ENCODE measurements around the gene TBXT.

The TBXT gene

GRCh38 chr6:166195860-166196238, 28.2 kb upstream of the TBXT start (continued):
- no peak for TF ChIP-seq PATZ1 (tag by site-specific recombination; IDR thresholded peaks at IDR 0.05)

DNA sequence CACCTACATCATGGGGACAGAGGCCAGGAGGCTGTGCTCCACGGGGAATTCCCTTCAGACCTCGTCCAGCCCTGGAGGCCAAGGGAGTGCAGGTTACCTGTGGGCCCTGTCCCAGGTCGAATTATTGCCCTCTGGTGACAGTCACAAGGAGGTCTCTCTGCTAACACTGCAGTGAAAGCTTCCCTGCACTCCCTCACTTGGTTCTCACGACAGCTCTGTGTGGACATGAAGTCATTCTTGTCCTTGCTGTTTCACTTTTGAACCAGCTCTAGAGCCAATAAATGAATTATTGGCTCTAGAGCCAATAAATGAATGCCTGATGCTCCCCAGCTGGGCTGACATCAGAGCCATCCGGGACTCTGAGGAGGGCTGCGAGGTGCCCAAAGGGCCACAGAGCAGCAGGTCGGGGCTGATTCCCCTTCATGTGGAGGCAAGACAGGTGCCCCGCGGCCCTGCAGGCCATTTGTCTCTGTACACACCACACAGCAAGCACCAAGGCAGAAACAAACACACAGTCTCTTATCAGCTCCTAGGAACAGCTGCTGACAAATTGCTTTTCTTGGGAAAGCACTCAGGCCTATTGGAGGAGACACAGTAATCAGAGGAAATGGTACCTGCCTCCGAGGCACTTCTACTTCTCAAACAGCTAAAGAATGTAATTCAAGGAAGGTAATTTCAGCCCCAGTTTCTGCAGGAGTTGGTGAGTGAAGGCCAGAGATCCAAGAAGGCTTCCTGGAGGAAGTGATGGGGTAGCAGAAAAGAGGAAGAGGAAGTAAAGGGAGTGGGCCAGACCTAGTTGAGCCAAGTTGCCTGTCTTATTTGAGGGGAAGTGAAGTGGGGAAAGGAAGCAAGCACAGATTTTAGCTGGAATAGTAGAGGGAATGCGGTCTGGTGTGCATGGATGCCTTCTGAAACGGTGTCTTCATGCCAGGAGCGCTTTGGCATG, 27.5 kb upstream of the TBXT start:
- no peaks in the 10 kb centered on the region for H3K9me3 ChIP-seq (ENCODE audit: control insufficient read depth, insufficient read depth, low read depth, low read length)
- CTCF ChIA-PET, result interaction anchor here (1.2 kb wide), 1 partner anchor 38 kb away, joined by 3 read pairs; no protein-coding TSS in a partner anchor
- peaks cover 4% of the 10 kb centered on the region for H3K4me1 ChIP-seq (ENCODE audit: control insufficient read depth, insufficient read depth, low read length)
- TF ChIP-seq ZSCAN4 (tag by site-specific recombination; IDR thresholded peaks at IDR 0.05) (no peak), PRDM4 (tag by site-specific recombination; IDR thresholded peaks at IDR 0.05) (no peak), ZNF580 (tag by site-specific recombination; IDR thresholded peaks at IDR 0.05) (peak; percentile 72; the same call in 1 of the 2 replicates), ZIC2 (tag by site-specific recombination; IDR thresholded peaks at IDR 0.05) (peak; percentile 87), ZNF654 (tag by site-specific recombination; IDR thresholded peaks at IDR 0.05; ENCODE audit: low read depth) (no peak), FEZF1 (tag by site-specific recombination; IDR thresholded peaks at IDR 0.05) (peak; percentile 49; the same call in 1 of the 2 replicates), GLIS1 (tag by site-specific recombination; IDR thresholded peaks at IDR 0.05) (peak; percentile 70; the same call in 1 of the 2 replicates), TRIM28 (IDR thresholded peaks at IDR 0.05; ENCODE audit: borderline replicate concordance, low read length) (peak; percentile 84)
- TF ChIP-seq, protein P1, sequence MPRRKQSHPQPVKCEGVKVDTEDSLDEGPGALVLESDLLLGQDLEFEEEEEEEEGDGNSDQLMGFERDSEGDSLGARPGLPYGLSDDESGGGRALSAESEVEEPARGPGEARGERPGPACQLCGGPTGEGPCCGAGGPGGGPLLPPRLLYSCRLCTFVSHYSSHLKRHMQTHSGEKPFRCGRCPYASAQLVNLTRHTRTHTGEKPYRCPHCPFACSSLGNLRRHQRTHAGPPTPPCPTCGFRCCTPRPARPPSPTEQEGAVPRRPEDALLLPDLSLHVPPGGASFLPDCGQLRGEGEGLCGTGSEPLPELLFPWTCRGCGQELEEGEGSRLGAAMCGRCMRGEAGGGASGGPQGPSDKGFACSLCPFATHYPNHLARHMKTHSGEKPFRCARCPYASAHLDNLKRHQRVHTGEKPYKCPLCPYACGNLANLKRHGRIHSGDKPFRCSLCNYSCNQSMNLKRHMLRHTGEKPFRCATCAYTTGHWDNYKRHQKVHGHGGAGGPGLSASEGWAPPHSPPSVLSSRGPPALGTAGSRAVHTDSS (tag by site-specific recombination; IDR thresholded peaks at IDR 0.05), result no peak
- TF ChIP-seq, protein P2, sequence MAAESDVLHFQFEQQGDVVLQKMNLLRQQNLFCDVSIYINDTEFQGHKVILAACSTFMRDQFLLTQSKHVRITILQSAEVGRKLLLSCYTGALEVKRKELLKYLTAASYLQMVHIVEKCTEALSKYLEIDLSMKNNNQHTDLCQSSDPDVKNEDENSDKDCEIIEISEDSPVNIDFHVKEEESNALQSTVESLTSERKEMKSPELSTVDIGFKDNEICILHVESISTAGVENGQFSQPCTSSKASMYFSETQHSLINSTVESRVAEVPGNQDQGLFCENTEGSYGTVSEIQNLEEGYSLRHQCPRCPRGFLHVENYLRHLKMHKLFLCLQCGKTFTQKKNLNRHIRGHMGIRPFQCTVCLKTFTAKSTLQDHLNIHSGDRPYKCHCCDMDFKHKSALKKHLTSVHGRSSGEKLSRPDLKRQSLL (tag by site-specific recombination; IDR thresholded peaks at IDR 0.05), result peak; percentile 78
- POLR2A ChIA-PET, result no interaction called here
- no peak overlapping the region for H3K4me3 ChIP-seq (ENCODE audit: low read depth, low read length)
- H3K36me3 ChIP-seq (ENCODE audit: control insufficient read depth in 2 of 2, insufficient read depth in 1 of 2, low read length in 2 of 2), result no peaks in the 10 kb centered on the region
- no peak overlapping the region for H3K27ac ChIP-seq (ENCODE audit: extremely low read depth, low read depth, low read length)

GRCh38 chr6:166192557-166192956, 24.9 kb upstream of the TBXT start:
- Histone ChIP-seq H3K4me3 (ENCODE audit: low read depth, low read length) (no peak overlapping the region), H3K4me1 (ENCODE audit: control insufficient read depth, insufficient read depth, low read length) (peaks cover 4% of the 10 kb centered on the region), H3K36me3 (ENCODE audit: control insufficient read depth in 2 of 2, insufficient read depth in 1 of 2, low read length in 2 of 2) (no peaks in the 10 kb centered on the region), H3K27ac (ENCODE audit: extremely low read depth, low read depth, low read length) (no peak overlapping the region), H3K9me3 (ENCODE audit: control insufficient read depth, insufficient read depth, low read depth, low read length) (no peaks in the 10 kb centered on the region)
- ChIA-PET CTCF (no interaction called here), POLR2A (no interaction called here)
- TF ChIP-seq ZNF776 (tag by site-specific recombination; IDR thresholded peaks at IDR 0.05; ENCODE audit: borderline replicate concordance), result no peak
- TF ChIP-seq ZSCAN16 (tag by site-specific recombination; IDR thresholded peaks at IDR 0.05), result no peak
- TF ChIP-seq ZNF112 (tag by site-specific recombination; IDR thresholded peaks at IDR 0.05), result no peak
